ENCODE data around the gene NPIPA2.
"Not testable (repeated sequence)": the region's sequence is repeated elsewhere in the genome, so short reads cannot be mapped to it uniquely, and the experiment has no call there.

NPIPA2 gene

DNA sequence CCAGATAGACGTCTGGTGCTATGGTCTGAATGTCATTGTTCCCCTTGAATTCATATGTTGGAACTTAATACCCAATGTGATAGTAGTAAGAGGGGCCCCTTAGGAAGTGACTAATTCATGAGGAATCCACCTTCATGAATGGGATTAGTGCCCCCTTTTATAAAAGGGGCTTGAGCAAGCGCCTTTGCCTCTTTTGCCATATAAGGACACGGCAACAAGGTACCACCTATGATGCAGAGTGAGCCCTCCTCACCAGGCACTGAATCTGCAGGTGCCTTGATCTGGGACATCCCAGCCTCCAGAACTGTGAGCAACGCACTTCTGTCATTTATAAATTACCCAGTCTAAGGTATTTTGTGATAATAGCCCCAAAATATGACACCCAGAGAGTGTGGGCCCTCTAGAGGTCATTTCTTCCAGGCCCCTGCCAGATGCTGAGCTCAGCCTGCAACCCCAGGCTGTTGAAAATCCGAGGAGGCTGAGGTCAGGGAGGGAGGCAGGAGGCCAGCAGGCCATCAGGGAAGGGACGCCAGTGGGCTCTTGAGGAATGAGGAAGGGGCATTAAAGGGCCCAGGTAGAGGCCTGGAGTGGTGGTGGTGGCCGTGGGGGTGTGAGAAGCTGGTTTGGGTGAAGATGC, 48.1 kb downstream of the NPIPA2 start:
- not testable (repeated sequence) for H3K27me3 Mint-ChIP-seq (ENCODE audit: low read depth); H3K9me3 Mint-ChIP-seq; H3K36me3 Mint-ChIP-seq (ENCODE audit: low read depth); H3K4me3 Mint-ChIP-seq; H3K27ac Mint-ChIP-seq; H3K4me1 Mint-ChIP-seq

DNA sequence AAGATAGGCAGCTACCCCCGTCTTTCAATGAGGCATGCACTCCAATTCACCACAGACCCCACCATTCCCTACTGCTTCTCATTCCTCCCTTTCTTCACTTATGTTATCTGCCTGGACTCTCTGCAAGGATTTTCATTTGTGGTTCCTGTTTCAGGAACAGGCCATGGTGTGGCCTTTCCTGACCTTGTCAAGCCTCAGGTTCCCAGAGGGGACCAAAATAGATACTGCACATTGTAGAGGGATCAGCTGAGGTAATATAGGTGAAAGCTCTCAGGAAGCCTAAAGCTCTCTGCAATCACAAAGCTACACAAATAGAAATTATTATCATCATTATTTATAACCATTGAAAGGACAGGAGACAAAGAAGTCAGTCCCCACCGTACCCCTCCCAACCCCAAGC, 50.6 kb downstream of the NPIPA2 start:
- H3K36me3 Mint-ChIP-seq (ENCODE audit: low read depth); H3K4me1 Mint-ChIP-seq; H3K27ac Mint-ChIP-seq; H3K9me3 Mint-ChIP-seq; H3K27me3 Mint-ChIP-seq (ENCODE audit: low read depth); H3K4me3 Mint-ChIP-seq: not testable (repeated sequence)

DNA sequence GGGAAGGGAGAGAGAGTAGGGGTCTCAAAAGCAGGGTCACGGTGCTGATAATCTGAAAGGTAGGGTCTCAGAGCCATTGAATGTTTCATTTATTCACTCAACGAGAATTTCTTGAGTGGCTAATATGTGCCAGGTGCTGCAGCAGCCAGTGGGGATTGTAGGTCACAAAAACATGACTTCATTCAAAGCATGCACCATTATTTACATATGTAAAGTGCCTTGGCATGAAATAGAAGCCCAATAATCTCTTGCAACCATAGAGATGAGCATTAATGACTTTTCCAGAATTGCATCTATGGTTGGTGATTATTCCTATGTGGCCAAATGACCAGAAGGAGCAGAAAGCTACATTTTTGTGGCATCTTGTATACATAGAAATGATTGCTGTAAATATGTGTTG, 55.2 kb downstream of the NPIPA2 start:
- not testable (repeated sequence) for H3K27ac Mint-ChIP-seq, H3K4me3 Mint-ChIP-seq, H3K9me3 Mint-ChIP-seq

DNA sequence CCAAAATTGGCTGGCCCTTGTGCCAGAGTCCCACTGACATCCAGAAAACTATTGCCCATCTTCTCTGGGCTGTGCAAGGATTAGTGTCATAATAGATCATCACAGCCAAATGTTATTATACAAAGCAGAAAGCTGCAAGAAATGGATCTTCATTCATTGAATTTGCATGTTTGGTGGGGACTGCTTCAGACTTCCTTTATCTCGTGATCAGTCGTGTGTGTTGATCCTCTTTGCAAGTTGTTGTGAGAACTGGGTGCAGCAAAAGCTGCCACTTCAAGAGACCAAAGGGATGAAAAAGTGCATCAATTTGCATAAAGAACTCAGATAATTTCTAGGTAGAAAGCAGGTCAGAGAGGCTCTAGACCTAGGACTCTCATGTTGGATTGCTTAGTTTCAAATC, 61.2 kb downstream of the NPIPA2 start:
- H3K4me1 Mint-ChIP-seq; H3K9me3 Mint-ChIP-seq; H3K36me3 Mint-ChIP-seq (ENCODE audit: low read depth); H3K27me3 Mint-ChIP-seq (ENCODE audit: low read depth); H3K4me3 Mint-ChIP-seq; H3K27ac Mint-ChIP-seq: not testable (repeated sequence)

More for the DNA sequence above, 55.2 kb downstream of the NPIPA2 start:
- not testable (repeated sequence) for H3K36me3 Mint-ChIP-seq (ENCODE audit: low read depth); H3K4me1 Mint-ChIP-seq; H3K27me3 Mint-ChIP-seq (ENCODE audit: low read depth)

DNA sequence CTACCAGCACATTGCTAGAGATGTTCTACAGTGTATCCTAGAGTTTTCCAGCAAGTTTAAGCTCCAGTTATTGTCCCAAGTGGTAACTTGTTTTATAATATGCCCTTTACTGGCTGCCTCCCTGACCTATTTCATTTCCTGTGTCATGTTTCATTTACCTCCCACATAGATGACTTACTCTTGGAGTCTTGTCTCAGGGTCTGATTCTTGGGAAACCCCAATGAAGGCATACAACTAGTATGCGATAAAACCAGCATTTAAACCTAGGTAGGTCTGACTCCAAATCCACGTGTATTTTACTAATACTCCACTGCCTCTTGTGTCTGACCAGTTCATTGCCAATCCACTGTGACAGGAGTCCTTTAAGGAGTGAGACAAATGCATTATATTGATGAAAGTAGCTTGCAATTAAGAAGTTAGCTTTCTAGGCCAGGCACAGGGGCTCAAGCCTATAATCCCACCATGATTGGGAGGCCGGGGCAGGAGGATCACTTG, 64.9 kb downstream of the NPIPA2 start:
- H3K9me3 Mint-ChIP-seq; H3K4me3 Mint-ChIP-seq; H3K27ac Mint-ChIP-seq; H3K4me1 Mint-ChIP-seq; H3K36me3 Mint-ChIP-seq (ENCODE audit: low read depth); H3K27me3 Mint-ChIP-seq (ENCODE audit: low read depth): not testable (repeated sequence)

DNA sequence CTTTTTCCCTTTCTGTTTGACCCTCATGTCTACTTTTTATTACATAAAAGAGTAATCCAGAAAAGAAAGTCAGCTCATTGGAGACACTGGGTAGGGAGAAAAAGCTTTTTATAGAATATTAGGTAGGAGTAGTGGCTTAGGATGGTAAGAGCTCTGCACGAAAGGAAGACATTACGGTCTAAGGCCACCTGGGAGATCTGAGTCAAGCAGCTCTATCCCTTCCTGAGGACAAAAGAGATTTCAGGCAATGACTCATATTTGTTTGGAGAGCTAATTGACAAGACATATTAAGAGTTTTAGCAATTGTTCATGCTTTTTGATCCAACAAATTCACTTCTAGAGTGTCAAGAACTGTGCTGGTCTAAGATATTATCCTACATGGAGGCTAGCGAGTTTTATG, 71.6 kb downstream of the NPIPA2 start:
- H3K27ac Mint-ChIP-seq; H3K27me3 Mint-ChIP-seq (ENCODE audit: low read depth); H3K9me3 Mint-ChIP-seq; H3K4me3 Mint-ChIP-seq; H3K4me1 Mint-ChIP-seq; H3K36me3 Mint-ChIP-seq (ENCODE audit: low read depth): not testable (repeated sequence)

All from nephron (organoid).